Measurements from ENCODE around the gene GTPBP6.

GTPBP6 gene, protein sequence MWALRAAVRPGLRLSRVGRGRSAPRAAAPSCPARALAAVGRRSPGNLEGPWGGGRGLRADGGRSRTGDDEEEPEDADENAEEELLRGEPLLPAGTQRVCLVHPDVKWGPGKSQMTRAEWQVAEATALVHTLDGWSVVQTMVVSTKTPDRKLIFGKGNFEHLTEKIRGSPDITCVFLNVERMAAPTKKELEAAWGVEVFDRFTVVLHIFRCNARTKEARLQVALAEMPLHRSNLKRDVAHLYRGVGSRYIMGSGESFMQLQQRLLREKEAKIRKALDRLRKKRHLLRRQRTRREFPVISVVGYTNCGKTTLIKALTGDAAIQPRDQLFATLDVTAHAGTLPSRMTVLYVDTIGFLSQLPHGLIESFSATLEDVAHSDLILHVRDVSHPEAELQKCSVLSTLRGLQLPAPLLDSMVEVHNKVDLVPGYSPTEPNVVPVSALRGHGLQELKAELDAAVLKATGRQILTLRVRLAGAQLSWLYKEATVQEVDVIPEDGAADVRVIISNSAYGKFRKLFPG

DNA sequence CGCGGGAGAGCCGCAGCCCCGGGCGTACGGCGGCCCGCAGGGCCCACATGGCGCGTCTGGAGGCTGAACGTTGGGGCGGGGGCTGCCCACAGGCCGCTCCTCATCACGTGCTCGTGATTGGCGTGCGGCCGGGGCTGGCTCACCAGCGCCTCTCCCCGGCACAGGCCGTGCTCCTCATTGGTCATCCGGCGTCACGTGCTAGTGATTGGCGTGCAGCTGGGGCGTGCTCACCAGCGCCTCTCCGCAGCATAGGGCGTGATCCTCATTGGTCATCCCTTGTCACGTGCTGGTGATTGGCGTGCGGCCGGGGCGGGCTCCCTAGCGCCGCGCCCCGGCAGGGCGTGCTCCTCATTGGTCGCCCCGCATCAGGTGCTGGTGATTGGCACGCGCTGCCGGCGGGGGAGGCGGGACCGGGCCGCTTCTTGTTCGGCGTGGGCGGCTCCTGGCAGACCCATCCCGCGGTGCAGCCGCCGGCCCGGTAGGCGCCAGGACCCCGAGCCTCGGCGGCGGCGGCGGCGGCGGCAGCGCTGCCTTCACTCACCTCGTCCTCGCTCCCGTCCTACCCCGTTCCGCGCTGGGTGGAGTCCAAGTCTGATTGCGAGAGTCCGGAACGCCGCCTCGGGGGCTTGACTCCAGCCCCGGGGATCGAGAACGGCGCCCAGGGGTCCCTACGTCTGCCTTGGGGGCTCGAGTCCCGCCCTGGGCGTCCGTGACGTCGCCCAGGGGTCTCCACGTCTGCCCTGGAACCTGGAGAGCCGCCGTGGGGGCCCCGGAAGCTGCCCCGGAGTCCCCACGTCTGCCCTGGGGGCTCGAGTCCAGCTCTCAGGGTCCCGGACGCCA lies at the start of gene GTPBP6:
Gene GTPBP6, minus strand, starts transcription at position 58 of the 840 bp plus-strand sequence. Its CDS starts 9 bp downstream, at position 49.
- no peak for DNase-seq

GRCh38 chrX:367866-368265 lies 49.3 kb upstream of the GTPBP6 start:
- no peak for DNase-seq

GRCh38 chrX:367349-367748 lies 48.8 kb upstream of the GTPBP6 start:
- DNase-seq = no peak

GRCh38 chrX:363621-364375 lies 45.2 kb upstream of the GTPBP6 start:
- no peak for DNase-seq

DNA sequence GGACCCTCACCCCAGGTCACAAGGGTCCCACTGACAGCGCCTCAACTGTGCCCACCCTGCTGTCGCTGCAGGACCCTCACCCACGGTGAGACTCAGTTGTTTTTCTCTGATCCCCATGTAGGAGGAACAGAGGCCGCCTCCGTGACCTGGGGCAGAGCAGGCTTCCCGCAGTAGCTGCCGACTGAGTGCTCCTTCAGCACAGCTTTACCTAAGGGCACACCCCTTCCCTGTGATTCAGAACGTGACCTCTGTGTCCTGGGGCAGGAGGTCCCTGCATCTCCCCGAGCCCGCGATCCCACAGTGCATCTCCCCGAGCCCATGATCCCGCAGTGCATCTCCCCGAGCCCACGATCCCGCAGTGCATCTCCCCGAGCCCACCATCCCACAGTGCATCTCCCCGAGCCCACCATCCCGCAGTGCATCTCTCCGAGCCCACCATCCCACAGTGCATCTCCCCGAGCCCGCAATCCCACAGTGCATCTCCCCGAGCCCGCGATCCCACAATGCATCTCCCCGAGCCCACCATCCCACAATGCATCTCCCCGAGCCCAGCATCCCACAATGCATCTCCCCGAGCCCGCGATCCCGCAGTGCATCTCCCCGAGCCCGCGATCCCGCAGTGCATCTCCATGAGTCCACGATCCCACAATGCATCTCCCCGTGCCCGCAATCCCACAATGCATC lies 44.5 kb upstream of the GTPBP6 start:
- no peak for DNase-seq

- no peak for DNase-seq
Measured at GRCh38 chrX:362351-362750, 43.8 kb upstream of the GTPBP6 start.

DNA sequence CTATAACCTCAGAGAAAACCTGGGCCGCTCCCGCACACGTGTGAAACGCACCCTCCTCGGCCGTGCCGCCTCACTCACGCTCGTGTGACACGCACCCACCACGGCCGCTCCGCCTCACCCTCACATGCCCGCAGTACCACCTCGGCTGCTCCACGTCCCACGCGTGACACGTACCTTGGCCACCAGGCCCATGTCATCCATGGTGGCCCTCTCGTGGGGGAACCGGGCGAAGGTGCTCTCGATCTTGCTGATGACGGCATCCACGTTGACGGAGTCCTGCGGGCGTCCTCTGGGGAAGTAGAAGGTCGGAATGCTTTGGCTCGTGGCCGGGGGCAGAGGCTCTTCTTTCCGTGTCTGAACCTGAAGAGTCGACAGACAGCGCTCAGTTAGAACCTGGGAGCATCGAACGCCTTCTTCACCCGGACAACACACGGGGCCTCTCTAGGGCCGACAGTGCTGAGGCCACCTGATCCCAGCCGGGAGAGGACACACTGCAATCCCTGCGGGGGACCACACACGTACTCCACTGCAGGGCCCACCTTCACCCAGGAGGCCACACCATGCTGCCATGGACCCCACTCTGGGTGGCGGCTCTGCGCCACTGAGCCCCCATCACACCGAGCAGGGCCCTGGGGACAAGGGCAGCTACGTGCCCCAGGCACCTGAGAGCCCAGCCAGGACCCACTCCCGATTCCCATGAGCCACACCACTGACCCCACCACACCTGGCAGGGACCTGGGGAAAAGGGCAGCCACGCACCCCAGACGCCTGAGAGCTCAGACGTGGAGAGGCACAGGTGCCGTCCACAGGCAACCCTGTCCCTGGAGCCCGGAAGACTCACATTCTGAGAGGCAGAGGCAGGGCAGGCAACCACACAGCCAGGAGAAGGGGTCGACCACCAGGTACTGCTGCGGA lies 42.9 kb upstream of the GTPBP6 start:
- DNase-seq = no peak

DNA sequence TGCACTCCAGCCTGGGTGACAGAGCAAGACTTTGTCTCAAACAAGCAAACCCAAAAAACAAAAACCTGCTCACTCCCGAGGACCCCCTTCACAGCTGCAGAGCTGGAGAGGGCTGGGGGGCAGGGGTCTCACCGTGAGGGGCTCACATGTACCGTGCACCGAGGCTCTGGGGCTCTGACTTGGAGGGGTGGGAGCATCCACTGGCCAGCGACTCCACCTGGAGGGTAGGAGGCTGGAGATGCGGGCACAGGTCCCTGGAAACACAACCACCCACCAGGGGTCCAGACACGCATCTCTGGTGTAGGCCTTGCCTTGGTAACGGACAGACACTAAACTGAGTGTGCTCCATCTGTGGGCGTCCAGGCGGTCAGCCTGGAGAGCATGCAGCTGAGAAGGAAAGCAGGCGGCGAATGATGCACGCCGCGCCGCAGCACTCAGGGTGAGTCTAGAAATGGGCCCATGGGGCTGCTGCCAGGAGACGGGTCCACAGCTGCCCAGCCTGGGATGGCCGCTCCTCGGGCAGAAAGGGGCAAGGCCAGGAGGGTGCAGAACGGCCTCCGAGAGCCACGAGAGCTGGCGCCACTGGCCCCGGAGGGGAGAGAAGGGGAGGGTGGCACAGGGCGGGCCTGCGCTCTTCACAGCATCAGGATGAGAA lies 42.0 kb upstream of the GTPBP6 start:
- no peak for DNase-seq

- no peak for DNase-seq
Measured at GRCh38 chrX:358651-359143, 40.1 kb upstream of the GTPBP6 start.

GRCh38 chrX:357693-358471 lies 39.3 kb upstream of the GTPBP6 start:
- DNase-seq = no peak

DNA sequence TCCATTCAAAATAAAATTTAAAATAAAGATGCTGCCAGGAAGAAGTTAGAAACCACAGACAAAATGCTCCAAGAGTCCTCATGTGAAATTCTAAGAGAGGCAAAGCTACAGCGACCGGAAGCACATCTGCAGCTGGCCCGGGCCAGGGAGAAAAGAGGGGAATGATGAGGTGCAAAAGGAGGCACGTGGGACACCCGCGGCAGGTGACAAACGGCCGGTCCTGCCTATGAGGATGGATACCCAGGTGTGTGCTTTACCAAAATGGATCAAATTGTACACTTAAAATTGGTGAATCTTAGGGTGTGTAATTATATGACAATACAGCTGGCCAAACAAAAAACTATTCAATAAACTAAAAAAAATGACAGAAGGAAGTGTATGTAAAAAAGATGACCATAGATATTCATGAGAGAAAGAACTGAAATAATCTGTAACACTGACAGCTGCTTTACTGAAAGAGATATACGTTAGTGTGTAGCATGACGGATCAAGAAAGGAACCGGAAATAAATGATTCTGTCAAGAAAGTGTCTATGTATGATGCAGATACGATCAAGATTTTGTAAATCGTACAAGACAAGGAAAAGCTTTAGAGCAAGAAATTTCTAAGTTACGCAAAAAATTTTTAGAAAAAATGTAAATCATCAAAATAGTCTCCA lies 38.6 kb upstream of the GTPBP6 start:
- DNase-seq = no peak

DNA sequence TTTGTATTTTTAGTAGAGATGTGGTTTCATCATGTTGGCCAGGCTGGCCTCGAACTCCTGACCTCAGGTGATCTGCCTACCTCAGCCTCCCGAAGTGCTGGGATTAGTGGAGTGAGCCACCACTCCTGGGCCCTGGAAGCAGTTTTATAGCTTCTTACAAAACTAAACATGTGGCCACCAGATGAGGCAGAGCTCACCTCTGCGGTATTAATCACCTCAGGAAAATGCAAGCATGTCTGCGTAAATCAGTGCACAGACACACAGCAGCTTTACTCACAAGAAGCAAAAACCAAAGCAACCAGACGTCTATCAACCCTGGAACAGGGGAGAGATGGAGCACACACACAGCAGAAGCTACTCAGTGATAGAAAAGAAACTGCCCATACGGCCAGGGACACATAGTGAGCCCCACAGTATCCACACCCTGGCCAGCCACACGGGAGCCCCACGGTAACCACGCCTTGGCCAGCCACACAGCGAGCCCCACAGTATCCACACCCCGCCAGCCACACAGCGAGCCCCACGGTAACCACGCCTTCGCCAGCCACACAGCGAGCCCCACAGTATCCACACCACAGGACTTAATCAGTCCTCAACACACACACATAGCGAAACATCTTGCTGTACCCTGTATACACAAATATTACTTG lies 37.9 kb upstream of the GTPBP6 start:
- no peak for DNase-seq

GRCh38 chrX:355329-356050 lies 36.9 kb upstream of the GTPBP6 start:
- DNase-seq = no peak

DNA sequence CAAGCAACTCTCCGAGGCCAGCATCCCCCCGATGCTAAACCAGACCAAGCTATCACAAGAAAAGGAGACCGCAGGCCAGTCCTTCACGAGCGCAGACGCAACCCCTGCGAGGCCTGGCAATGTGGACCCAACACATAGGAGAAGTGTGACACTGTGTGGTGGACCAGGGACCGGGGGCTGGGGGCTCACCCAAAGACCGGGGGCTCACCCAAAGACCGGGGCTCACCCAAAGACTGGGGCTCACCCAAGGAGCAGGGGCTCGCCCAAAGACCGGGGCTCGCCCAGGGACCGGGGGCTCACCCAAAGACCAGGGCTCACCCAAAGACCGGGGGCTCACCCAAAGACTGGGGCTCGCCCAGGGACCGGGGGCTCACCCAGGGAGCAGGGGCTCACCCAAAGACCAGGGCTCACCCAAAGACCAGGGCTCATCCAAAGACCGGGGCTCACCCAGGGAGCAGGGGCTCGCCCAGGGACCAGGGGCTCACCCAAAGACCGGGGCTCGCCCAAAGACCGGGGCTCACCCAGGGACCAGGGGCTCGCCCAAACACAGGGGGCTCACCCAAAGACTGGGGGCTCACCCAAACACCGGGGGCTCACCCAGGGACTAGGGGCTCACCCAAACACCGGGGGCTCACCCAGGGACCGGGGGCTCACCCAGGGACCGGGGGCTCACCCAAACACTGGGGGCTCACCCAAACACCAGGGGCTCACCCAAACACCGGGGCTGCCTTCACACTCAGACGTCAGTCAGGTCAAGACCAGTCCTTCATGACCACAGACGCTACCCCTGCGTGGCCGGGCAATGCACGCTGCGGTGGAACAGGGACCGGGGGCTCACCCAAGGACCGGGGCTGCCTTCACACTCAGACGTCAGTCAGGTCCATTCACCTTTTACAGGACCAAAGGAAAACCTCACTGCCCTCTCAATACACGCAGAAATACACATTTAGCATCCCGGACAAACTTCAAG lies 35.3 kb upstream of the GTPBP6 start:
- no peak for DNase-seq

DNA sequence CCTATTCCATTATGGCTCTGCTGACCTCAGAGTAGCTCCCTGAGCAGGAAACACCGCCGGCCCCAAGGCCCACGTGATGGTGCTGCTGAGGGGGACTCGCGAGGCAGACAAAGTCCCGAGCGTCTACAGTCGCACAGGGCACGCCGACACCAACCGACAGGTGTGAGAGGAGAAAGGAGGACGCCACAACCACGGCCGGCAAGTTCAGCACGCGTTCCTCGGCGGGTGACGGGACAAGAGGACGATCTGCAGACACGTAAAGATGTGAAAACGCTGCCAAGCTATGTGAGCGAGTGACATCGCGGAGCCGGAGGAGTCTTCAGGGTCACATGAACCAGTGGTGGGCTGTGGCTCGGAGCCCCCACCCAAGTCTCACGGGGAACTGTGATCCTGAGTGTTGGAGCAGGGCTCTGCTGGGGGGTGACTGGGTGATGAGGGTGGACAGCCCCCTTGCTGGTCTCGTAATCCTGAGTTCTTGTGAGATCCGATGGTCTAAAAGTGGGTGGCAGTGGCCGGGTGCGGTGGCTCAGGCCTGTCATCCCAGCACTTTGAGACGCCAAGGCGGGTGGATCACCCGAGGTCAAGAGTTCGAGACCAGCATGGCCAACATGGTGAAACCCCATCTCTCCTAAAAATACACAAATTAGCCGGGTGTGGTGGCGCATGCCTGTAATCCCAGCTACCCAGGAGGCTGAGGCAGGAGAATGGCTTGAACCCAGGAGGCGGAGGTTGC lies 34.2 kb upstream of the GTPBP6 start:
- no peak for DNase-seq

GRCh38 chrX:352181-352580 lies 33.6 kb upstream of the GTPBP6 start:
- DNase-seq = no peak

Measured in NCI-H2081 treated with DMSO at 0.1 percent for 48 hours (cell line).